IPS-20b (cell line): ENCODE measurements around the gene APBB1.

ENCODE experiments used
- H3K27ac ChIP-seq: one replicate; pipeline ENCODE4 v1.5.1; 2013; ENCODE audit warnings: low read length
- H3K27me3 ChIP-seq: 2 replicates; pipeline ENCODE4 v1.6.1; 2013; ENCODE audit warnings: mild to moderate bottlenecking, low read length, inconsistent platforms; ENCODE audit not compliant: insufficient read depth
- H3K36me3 ChIP-seq: 2 replicates; pipeline ENCODE4 v1.6.1; 2013; ENCODE audit warnings: low read depth, mild to moderate bottlenecking, inconsistent platforms, low read length, moderate library complexity; ENCODE audit not compliant: insufficient read depth
- H3K4me1 ChIP-seq: 2 replicates; pipeline ENCODE4 v1.6.1; 2013; ENCODE audit warnings: mild to moderate bottlenecking, control low read depth, inconsistent platforms, low read length, moderate library complexity; ENCODE audit not compliant: insufficient read depth
- H3K4me3 ChIP-seq: 2 replicates; pipeline ENCODE4 v1.5.1; 2013; ENCODE audit warnings: mild to moderate bottlenecking, low read length, inconsistent platforms
- H3K9ac ChIP-seq: 2 replicates; pipeline ENCODE4 v1.6.1; 2013; ENCODE audit warnings: low read depth, mild to moderate bottlenecking, inconsistent platforms, low read length, moderate library complexity
- H3K9me3 ChIP-seq: 2 replicates; pipeline ENCODE4 v1.6.1; 2013; ENCODE audit warnings: mild to moderate bottlenecking, low read depth, low read length, inconsistent platforms; ENCODE audit not compliant: insufficient read depth

The APBB1 gene

GRCh38 chr11:6414874-6415328 lies 4.0 kb downstream of the APBB1 start:
- H3K27ac ChIP-seq: no peak overlapping the region

DNA sequence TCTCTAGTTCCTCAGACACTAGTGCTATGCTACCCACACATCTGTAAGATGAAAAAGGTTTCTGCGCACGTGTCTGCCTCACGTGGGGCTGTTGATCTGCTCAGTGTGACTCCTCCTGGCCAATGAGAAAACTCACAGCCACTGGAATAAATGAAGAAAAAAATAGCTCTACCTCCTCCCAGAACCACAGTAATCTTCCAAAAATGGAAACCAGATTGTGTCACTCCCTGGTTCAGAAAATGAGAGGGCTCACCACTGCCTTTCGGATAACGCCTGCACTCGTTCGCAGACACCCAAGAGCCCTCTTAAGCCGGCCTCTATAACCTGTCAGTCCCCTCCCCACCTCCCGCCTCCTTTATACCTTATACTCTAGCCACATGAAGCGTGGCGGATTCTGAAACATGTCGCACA lies 5.1 kb downstream of the APBB1 start:
- no peak overlapping the region for H3K27ac ChIP-seq
- no peak overlapping the region for H3K9ac ChIP-seq
- no peaks in the 10 kb centered on the region for H3K9me3 ChIP-seq
- H3K4me3 ChIP-seq: no peak overlapping the region
- peaks cover 8% of the 10 kb centered on the region; the same call in 1 of the 2 replicates for H3K27me3 ChIP-seq
- no peaks in the 10 kb centered on the region for H3K36me3 ChIP-seq
- peaks cover 2% of the 10 kb centered on the region; the same call in 1 of the 2 replicates for H3K4me1 ChIP-seq

More at GRCh38 chr11:6414874-6415328, 4.0 kb downstream of the APBB1 start:
- no peak overlapping the region for H3K9ac ChIP-seq
- H3K27me3 ChIP-seq: peaks cover 14% of the 10 kb centered on the region
- no peaks in the 10 kb centered on the region for H3K9me3 ChIP-seq
- no peaks in the 10 kb centered on the region for H3K36me3 ChIP-seq
- no peak overlapping the region for H3K4me3 ChIP-seq
- peaks cover 2% of the 10 kb centered on the region; the same call in 1 of the 2 replicates for H3K4me1 ChIP-seq

DNA sequence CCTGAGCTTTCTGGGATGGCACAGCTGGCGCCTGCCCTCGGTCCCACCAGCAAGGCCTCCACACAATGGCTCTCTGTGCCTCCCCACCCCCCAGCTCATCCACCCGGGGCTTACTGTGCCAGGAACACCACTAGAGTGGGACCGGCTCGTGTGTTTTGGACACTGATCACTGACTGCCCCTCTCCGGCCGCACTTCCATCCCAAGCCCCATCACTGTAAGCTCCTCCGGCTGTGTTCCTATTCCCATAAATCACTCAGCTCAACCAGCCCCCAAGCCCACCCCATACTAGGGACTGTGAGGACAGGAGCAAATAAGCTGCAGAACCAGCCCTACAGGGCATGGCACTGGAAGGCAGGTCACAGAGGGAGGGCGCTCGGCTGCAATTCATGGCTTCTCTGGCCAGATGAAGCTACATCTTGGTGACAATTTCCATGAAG lies 7.3 kb downstream of the APBB1 start:
- no peaks in the 10 kb centered on the region for H3K4me1 ChIP-seq
- H3K27ac ChIP-seq: no peak overlapping the region
- H3K27me3 ChIP-seq: no peaks in the 10 kb centered on the region
- no peak overlapping the region for H3K4me3 ChIP-seq
- no peaks in the 10 kb centered on the region for H3K9me3 ChIP-seq
- no peaks in the 10 kb centered on the region for H3K36me3 ChIP-seq
- H3K9ac ChIP-seq: no peak overlapping the region

DNA sequence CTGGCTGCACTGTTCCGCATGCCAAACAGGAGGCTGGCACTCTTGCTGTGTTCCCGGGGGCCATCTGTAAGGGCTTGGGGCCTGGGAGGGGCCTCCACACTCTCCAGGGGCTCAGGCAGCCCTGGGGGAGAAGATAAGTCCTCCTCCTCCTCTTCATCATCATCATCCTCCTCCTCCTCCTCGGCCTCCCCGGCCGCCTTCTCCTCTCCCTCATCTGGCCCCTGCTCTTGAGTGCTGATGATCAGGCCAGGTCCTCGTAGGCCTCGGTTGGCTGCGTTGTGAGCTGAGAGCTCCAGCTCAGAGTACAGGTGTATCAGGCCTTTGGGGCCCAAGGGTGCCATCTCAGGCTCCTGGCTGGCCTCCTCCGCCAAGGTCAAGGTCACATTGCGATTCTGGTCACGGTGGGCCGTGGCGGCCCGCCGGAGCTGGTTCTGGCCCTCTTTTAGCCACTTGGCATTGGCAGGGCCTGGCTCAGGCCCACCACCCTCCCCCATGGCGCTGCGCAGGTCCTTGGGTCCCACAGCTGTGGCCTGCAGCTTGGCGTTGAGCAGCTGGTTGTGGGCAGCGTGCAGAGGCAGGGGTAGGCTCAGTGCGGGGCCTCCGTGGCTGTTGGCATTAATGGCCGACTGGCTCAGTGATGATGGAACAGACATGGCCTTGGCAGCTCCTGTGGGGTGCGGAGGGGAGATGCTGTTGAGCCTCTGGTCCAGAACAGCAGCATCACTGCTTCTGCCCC lies 8.0 kb downstream of the APBB1 start:
- Histone ChIP-seq H3K36me3 (no peaks in the 10 kb centered on the region), H3K9me3 (no peaks in the 10 kb centered on the region; the same call in 1 of the 2 replicates)

GRCh38 chr11:6406370-6406769 lies 12.5 kb downstream of the APBB1 start:
- Histone ChIP-seq H3K27me3 (no peaks in the 10 kb centered on the region), H3K27ac (no peak overlapping the region), H3K9me3 (no peaks in the 10 kb centered on the region; the same call in 1 of the 2 replicates), H3K4me1 (peaks cover 8% of the 10 kb centered on the region; the same call in 1 of the 2 replicates), H3K9ac (no peak overlapping the region), H3K4me3 (no peak overlapping the region), H3K36me3 (no peaks in the 10 kb centered on the region)

More for the DNA sequence above, 8.0 kb downstream of the APBB1 start:
- Histone ChIP-seq H3K4me1 (no peaks in the 10 kb centered on the region), H3K27me3 (no peaks in the 10 kb centered on the region), H3K27ac (no peak overlapping the region), H3K4me3 (no peak overlapping the region), H3K9ac (no peak overlapping the region)

GRCh38 chr11:6405846-6406245 lies 13.0 kb downstream of the APBB1 start:
- Histone ChIP-seq H3K27me3 (no peaks in the 10 kb centered on the region), H3K4me3 (no peak overlapping the region), H3K9me3 (no peaks in the 10 kb centered on the region; the same call in 1 of the 2 replicates), H3K36me3 (0 out of 2 replicates have a peak, but pooled peaks cover 5% of the 10 kb centered on the region), H3K27ac (no peak overlapping the region), H3K9ac (no peak overlapping the region), H3K4me1 (peaks cover 8% of the 10 kb centered on the region; the same call in 1 of the 2 replicates)

DNA sequence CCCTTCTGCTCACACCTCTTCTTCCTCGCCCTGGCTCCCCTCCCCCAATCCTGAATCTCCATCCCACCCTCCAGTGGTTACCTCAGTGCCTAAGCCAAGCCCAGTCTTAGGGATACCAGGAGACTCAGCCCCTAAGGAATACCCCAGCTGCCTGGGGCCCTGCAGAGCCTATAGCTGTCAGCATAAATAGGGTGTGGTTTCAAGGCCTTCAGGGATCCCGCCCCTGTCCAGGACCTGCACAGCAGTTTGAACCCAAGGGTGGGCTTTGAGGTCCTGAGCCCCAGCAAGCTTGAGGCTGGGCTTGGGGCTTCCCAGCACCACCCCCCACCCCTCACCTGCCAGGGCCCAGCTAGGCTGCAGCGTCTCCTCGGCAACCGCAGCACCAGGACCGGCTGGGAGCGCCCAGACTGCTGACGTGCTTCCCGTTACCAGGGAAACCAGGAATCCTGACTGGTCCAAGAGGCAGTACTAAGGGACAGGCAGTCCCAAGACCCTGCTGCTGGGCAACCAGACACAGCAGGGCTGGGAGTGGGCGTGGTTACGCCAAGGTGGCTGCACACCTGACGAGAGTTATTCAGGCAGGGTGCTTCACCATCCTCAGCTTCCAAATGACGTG lies 13.7 kb downstream of the APBB1 start:
- Histone ChIP-seq H3K9me3 (no peaks in the 10 kb centered on the region; the same call in 1 of the 2 replicates), H3K36me3 (0 out of 2 replicates have a peak, but pooled peaks cover 5% of the 10 kb centered on the region), H3K4me3 (no peak overlapping the region; the same call in 1 of the 2 replicates), H3K9ac (no peak overlapping the region), H3K4me1 (peaks cover 8% of the 10 kb centered on the region; the same call in 1 of the 2 replicates), H3K27ac (no peak overlapping the region), H3K27me3 (no peaks in the 10 kb centered on the region)

DNA sequence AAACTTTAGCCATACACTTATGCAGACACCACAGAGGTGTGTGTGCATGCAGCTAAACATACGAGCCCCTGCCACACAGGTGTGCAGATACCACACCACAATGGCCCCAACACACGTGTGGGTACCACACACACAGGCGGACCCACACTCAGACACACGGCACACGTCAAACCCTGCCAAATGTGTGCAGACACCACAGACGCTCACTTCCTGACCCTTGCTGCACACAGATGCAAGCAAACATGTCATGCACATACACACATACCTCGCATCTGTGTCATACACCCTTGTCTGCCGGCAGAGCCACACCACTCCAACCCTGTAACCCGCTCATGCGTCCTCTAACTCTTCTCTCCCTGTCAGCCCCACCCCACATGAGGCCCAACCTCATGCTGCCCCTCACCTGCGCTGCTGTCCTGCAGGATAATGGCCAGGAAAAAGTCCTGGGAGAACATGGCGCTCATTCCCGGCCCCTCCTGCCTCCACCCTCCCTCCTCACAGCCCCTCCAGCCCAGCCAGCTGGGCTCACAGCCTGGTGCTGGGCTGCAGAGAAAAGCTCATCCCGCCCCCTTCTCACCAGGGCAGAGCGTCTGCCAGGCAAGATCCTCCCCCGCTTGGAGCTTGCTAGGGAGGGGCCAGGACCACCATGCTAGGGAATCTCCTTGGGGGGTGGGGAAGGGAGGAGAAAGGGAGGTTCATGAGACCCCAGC lies 14.4 kb downstream of the APBB1 start:
- Histone ChIP-seq H3K4me1 (peaks cover 8% of the 10 kb centered on the region; the same call in 1 of the 2 replicates), H3K27me3 (no peaks in the 10 kb centered on the region), H3K27ac (no peak overlapping the region), H3K4me3 (peak overlapping the region; percentile 25; the same call in 1 of the 2 replicates), H3K36me3 (0 out of 2 replicates have a peak, but pooled peaks cover 5% of the 10 kb centered on the region), H3K9me3 (no peaks in the 10 kb centered on the region; the same call in 1 of the 2 replicates), H3K9ac (no peak overlapping the region)

- H3K9ac ChIP-seq: no peak overlapping the region
- H3K9me3 ChIP-seq: no peaks in the 10 kb centered on the region; the same call in 1 of the 2 replicates
- H3K27ac ChIP-seq: no peak overlapping the region
- no peak overlapping the region for H3K4me3 ChIP-seq
- 0 out of 2 replicates have a peak, but pooled peaks cover 5% of the 10 kb centered on the region for H3K36me3 ChIP-seq
- peaks cover 8% of the 10 kb centered on the region; the same call in 1 of the 2 replicates for H3K4me1 ChIP-seq
- no peaks in the 10 kb centered on the region for H3K27me3 ChIP-seq
These were observed 15.4 kb downstream of the APBB1 start for GRCh38 chr11:6403539-6403938.

GRCh38 chr11:6402561-6402981 lies 16.3 kb downstream of the APBB1 start:
- no peaks in the 10 kb centered on the region for H3K27me3 ChIP-seq
- H3K36me3 ChIP-seq: 0 out of 2 replicates have a peak, but pooled peaks cover 5% of the 10 kb centered on the region
- peaks cover 8% of the 10 kb centered on the region; the same call in 1 of the 2 replicates for H3K4me1 ChIP-seq
- no peak overlapping the region for H3K27ac ChIP-seq
- H3K9me3 ChIP-seq: no peaks in the 10 kb centered on the region; the same call in 1 of the 2 replicates
- H3K4me3 ChIP-seq: no peak overlapping the region
- H3K9ac ChIP-seq: no peak overlapping the region

- H3K9me3 ChIP-seq: no peaks in the 10 kb centered on the region; the same call in 1 of the 2 replicates
- H3K9ac ChIP-seq: no peak overlapping the region
- H3K27ac ChIP-seq: no peak overlapping the region
- H3K27me3 ChIP-seq: no peaks in the 10 kb centered on the region
- peaks cover 8% of the 10 kb centered on the region; the same call in 1 of the 2 replicates for H3K4me1 ChIP-seq
- no peak overlapping the region for H3K4me3 ChIP-seq
- 0 out of 2 replicates have a peak, but pooled peaks cover 5% of the 10 kb centered on the region for H3K36me3 ChIP-seq
These were observed 16.8 kb downstream of the APBB1 start for GRCh38 chr11:6402061-6402470.
